NCI-H446 (cell line): ENCODE data around the gene DEK.
"Not testable (repeated sequence)": the region's sequence is repeated elsewhere in the genome, so short reads cannot be mapped to it uniquely, and the experiment has no call there.

Experiments
- DNase-seq, 2 experiments: peaks; one replicate each; lab custom pipeline; 2025; lab: John Stamatoyannopoulos, UW

DEK gene

GRCh38 chr6:18237167-18237566 is 27.2 kb downstream of the DEK start:
- DNase-seq, result no peak

- no peak for DNase-seq
Observed at GRCh38 chr6:18235524-18235923, 28.8 kb downstream of the DEK start.

- no peak for DNase-seq
Observed at GRCh38 chr6:18234564-18234963, 29.8 kb downstream of the DEK start.

GRCh38 chr6:18233770-18234169 is 30.6 kb downstream of the DEK start:
- not testable (repeated sequence) for DNase-seq

- not testable (repeated sequence) for DNase-seq
Observed at GRCh38 chr6:18231856-18232255, 32.5 kb downstream of the DEK start.

GRCh38 chr6:18228590-18228989 is 35.7 kb downstream of the DEK start:
- DNase-seq, result not testable (repeated sequence)

GRCh38 chr6:18227166-18227565 is 37.2 kb downstream of the DEK start:
- not testable (repeated sequence) for DNase-seq

GRCh38 chr6:18226451-18227105 is 37.8 kb downstream of the DEK start:
- not testable (repeated sequence) for DNase-seq

GRCh38 chr6:18221288-18221615 is 43.1 kb downstream of the DEK start:
- DNase-seq, result no peak

GRCh38 chr6:18219591-18219990 is 44.7 kb downstream of the DEK start:
- no peak for DNase-seq

- DNase-seq, result no peak
Observed at GRCh38 chr6:18218233-18218632, 46.1 kb downstream of the DEK start.

- no peak for DNase-seq
Observed at GRCh38 chr6:18216411-18216810, 47.9 kb downstream of the DEK start.

- DNase-seq, result no peak
Observed at GRCh38 chr6:18215436-18215835, 48.9 kb downstream of the DEK start.

GRCh38 chr6:18214003-18214402 is 50.3 kb downstream of the DEK start:
- DNase-seq, result no peak

GRCh38 chr6:18213439-18213838 is 50.9 kb downstream of the DEK start:
- DNase-seq, result no peak

GRCh38 chr6:18212231-18212630 is 52.1 kb downstream of the DEK start:
- DNase-seq, result no peak

GRCh38 chr6:18211338-18211737 is 53.0 kb downstream of the DEK start:
- no peak for DNase-seq

GRCh38 chr6:18210707-18211106 is 53.6 kb downstream of the DEK start:
- no peak for DNase-seq

- DNase-seq, result no peak
Observed at GRCh38 chr6:18209539-18210197, 54.7 kb downstream of the DEK start.

- DNase-seq, result not testable (repeated sequence)
Observed at GRCh38 chr6:18208778-18209177, 55.6 kb downstream of the DEK start.

- no peak for DNase-seq
Observed at GRCh38 chr6:18207949-18208348, 56.4 kb downstream of the DEK start.

- DNase-seq, result no peak
Observed at GRCh38 chr6:18207438-18207837, 56.9 kb downstream of the DEK start.

GRCh38 chr6:18206591-18206990 is 57.7 kb downstream of the DEK start:
- DNase-seq, result no peak

- DNase-seq, result no peak
Observed at GRCh38 chr6:18204691-18205090, 59.6 kb downstream of the DEK start.
